GM23338 (cell line): ENCODE data around the gene GP2. TPM values are rescaled to one million over a fixed set of nuclear protein-coding genes. Genes with fewer than 3 reads are reported as not detected.

Source experiments
- ATAC-seq: fragments of 200-7000 bp; cut with Tn5 transposase; 3 replicates; pipeline ENCODE4 v1.9.1; 2020
- DNase-seq: peaks from one replicate; pipeline ENCODE4 v3.0.0-alpha.2; 2015; ENCODE audit warnings: low spot score
- H2AFZ ChIP-seq: fragments of 200-600 bp; sonication (generic); 2 replicates; pipeline ENCODE4 v1.8.0; 2016; ENCODE audit warnings: antibody characterized with exemption, mild to moderate bottlenecking, moderate library complexity
- H3F3A ChIP-seq: fragments of 200-600 bp; sonication (generic); replicated peaks from 2 replicates; pipeline ENCODE4 v1.8.0; 2017; ENCODE audit warnings: antibody characterized with exemption, mixed run types, low read depth
- H3K27ac ChIP-seq: fragments of 200-600 bp; sonication (generic); 2 replicates; pipeline ENCODE4 v1.6.1; 2016; ENCODE audit warnings: low read depth
- H3K27me3 ChIP-seq: fragments of 200-600 bp; sonication (generic); 2 replicates; pipeline ENCODE4 v1.8.0; 2016; ENCODE audit warnings: mild to moderate bottlenecking, mixed run types, moderate library complexity; ENCODE audit not compliant: insufficient read depth
- H3K36me3 ChIP-seq: fragments of 200-600 bp; sonication (generic); 2 replicates; pipeline ENCODE4 v1.8.0; 2016; ENCODE audit warnings: mild to moderate bottlenecking; ENCODE audit not compliant: insufficient read depth
- H3K4me1 ChIP-seq: fragments of 200-600 bp; sonication (generic); 2 replicates; pipeline ENCODE4 v1.8.0; 2016; ENCODE audit warnings: mild to moderate bottlenecking, moderate library complexity; ENCODE audit not compliant: insufficient read depth
- H3K4me2 ChIP-seq: fragments of 200-600 bp; sonication (generic); 2 replicates; pipeline ENCODE4 v1.7.1; 2017; ENCODE audit warnings: mixed run types
- H3K4me3 ChIP-seq: fragments of 200-600 bp; sonication (generic); 2 replicates; pipeline ENCODE4 v1.6.1; 2016; ENCODE audit warnings: mixed run types
- H3K79me2 ChIP-seq: fragments of 200-600 bp; sonication (generic); replicated peaks from 2 replicates; pipeline ENCODE4 v1.8.0; 2017; ENCODE audit warnings: mild to moderate bottlenecking; ENCODE audit not compliant: insufficient read depth
- H3K9me2 ChIP-seq: fragments of 200-600 bp; sonication (generic); 2 replicates; pipeline ENCODE4 v1.8.0; 2017; ENCODE audit not compliant: insufficient read depth
- H4K20me1 ChIP-seq: fragments of 200-600 bp; sonication (generic); replicated peaks from 2 replicates; pipeline ENCODE4 v1.8.0; 2017; ENCODE audit warnings: mild to moderate bottlenecking; ENCODE audit not compliant: insufficient read depth
- H3K27ac Mint-ChIP-seq: 2 replicates; pipeline ENCODE4 v1.8.0; 2020; ENCODE audit warnings: inconsistent platforms, mild to moderate bottlenecking, moderate library complexity, mixed read lengths
- H3K27me3 Mint-ChIP-seq: 3 replicates; pipeline ENCODE4 v1.8.0; 2022; ENCODE audit warnings: low read depth, mild to moderate bottlenecking, moderate library complexity, mixed read lengths, inconsistent platforms; ENCODE audit not compliant: insufficient read depth, poor library complexity
- H3K36me3 Mint-ChIP-seq: 3 replicates; pipeline ENCODE4 v1.8.0; 2021; ENCODE audit warnings: low read depth, mild to moderate bottlenecking, inconsistent platforms, moderate library complexity, mixed read lengths
- H3K4me1 Mint-ChIP-seq: 3 replicates; pipeline ENCODE4 v1.8.0; 2020; ENCODE audit warnings: mild to moderate bottlenecking, inconsistent platforms, mixed read lengths
- H3K4me3 Mint-ChIP-seq: 3 replicates; pipeline ENCODE4 v1.8.0; 2021; ENCODE audit warnings: moderate library complexity, mild to moderate bottlenecking, inconsistent platforms, mixed read lengths
- H3K9me3 Mint-ChIP-seq: 3 replicates; pipeline ENCODE4 v1.8.0; 2020; ENCODE audit warnings: moderate library complexity, mild to moderate bottlenecking, inconsistent platforms, mixed read lengths
- CREB1 ChIP-seq: fragments of 250-450 bp; sonication (Bioruptor Pico); IDR thresholded peaks from 2 replicates; pipeline ENCODE4 v1.5.0; 2020; ENCODE audit warnings: low read depth, mild to moderate bottlenecking, moderate library complexity
- CTCF ChIP-seq, 2 experiments: fragments of 200-600 bp in 1 of 2; sonication (generic) in 1 of 2; conservative IDR thresholded peaks; 2 replicates each; pipeline versions ENCODE4 v1.5.1 to v1.6.1; 2016 to 2017; ENCODE audit warnings: antibody characterized with exemption in 2 of 2, low read depth in 2 of 2, mild to moderate bottlenecking in 2 of 2, moderate library complexity in 1 of 2
- EZH2 ChIP-seq: fragments of 200-600 bp; sonication (generic); IDR thresholded peaks from one replicate; pipeline ENCODE4 v1.8.0; 2017; ENCODE audit warnings: antibody characterized with exemption, mild to moderate bottlenecking, low read depth; ENCODE audit not compliant: unreplicated experiment
- EZH2phosphoT487 ChIP-seq: fragments of 200-600 bp; sonication (generic); IDR thresholded peaks from one replicate; pipeline ENCODE4 v1.8.1; 2018; ENCODE audit warnings: antibody characterized with exemption; ENCODE audit not compliant: unreplicated experiment
- JUNB ChIP-seq: IDR thresholded peaks from one replicate; pipeline ENCODE4 v1.6.1; 2016; ENCODE audit warnings: antibody characterized with exemption; ENCODE audit not compliant: unreplicated experiment
- NANOG ChIP-seq: IDR thresholded peaks from 2 replicates; pipeline ENCODE4 v1.6.1; 2016; ENCODE audit warnings: antibody characterized with exemption, borderline replicate concordance
- REST ChIP-seq: IDR thresholded peaks from one replicate; pipeline ENCODE4 v1.6.1; 2018; ENCODE audit warnings: antibody characterized with exemption; ENCODE audit not compliant: unreplicated experiment
- STAT1 ChIP-seq: IDR thresholded peaks from one replicate; pipeline ENCODE4 v1.6.1; 2016; ENCODE audit warnings: antibody characterized with exemption; ENCODE audit not compliant: unreplicated experiment
- ZNF114 ChIP-seq: fragments of 250-450 bp; sonication (Bioruptor Pico); IDR thresholded peaks from 2 replicates; pipeline ENCODE4 v1.5.0; 2020; ENCODE audit warnings: mild to moderate bottlenecking, moderate library complexity
- ZNF331 ChIP-seq: fragments of 250-450 bp; sonication (Bioruptor Pico); IDR thresholded peaks from 2 replicates; pipeline ENCODE4 v1.5.0; 2020; ENCODE audit warnings: low read depth, mild to moderate bottlenecking, moderate library complexity
- polyA plus RNA-seq: library from polyadenylated mRNA; unstranded; fragments of >200 nt; fragmentation: Nextera tagmentation; extraction: Ambion mirVana; gene quantifications from 2 replicates; pipeline ENCODE4 v1.2.1, GENCODE V29; 2016
- total RNA-seq: library from RNA; depleted of rRNA; stranded (reverse); fragments of >200 nt; shearing (Covaris generic); gene quantifications from 2 replicates; pipeline ENCODE4 v1.2.3, GENCODE V29; 2014
- TF ChIP-seq, protein P1 (sequence below): IDR thresholded peaks from 2 replicates; pipeline ENCODE4 v1.6.1; 2016; ENCODE audit warnings: antibody characterized with exemption

GP2 gene
- total and polyA plus RNA-seq, 2 experiments from 2014 or later, result not detected

DNA sequence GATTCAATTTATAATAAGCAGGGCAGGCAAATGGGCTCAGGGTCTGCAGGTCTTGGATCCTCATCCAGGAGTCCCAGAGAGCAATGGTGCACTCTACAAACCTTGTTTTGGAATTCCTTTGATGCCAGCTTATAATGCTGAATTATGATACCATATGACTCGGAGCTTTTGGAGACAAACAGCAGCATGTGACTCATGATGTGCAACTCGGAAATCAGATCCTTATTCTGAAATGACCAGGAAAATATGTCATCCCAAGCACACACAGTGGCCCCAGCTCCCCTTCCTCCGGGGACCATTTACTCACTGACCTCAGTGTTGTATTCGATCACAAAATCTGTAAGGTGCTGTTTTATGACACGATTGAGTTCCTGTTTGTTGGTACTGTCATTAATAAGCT, 45.4 kb upstream of the GP2 start:
- Histone ChIP-seq H3K4me3 (no peak overlapping the region), H3K27ac (no peak overlapping the region), H4K20me1 (no peaks in the 10 kb centered on the region), H3K4me1 (no peaks in the 10 kb centered on the region), H3K9me2 (no peaks in the 10 kb centered on the region), H2AFZ (no peak overlapping the region), H3K79me2 (no peaks in the 10 kb centered on the region), H3K36me3 (no peaks in the 10 kb centered on the region), H3K4me2 (no peak overlapping the region), H3K27me3 (no peaks in the 10 kb centered on the region), H3F3A (no peaks in the 10 kb centered on the region)
- no peaks in the 10 kb centered on the region for H3K36me3 Mint-ChIP-seq
- no peaks in the 10 kb centered on the region for H3K27me3 Mint-ChIP-seq
- no peaks in the 10 kb centered on the region for H3K4me1 Mint-ChIP-seq
- H3K27ac Mint-ChIP-seq, result no peak overlapping the region
- no peaks in the 10 kb centered on the region; the same call in 2 of the 3 replicates for H3K9me3 Mint-ChIP-seq
- no peak overlapping the region for H3K4me3 Mint-ChIP-seq
- TF ChIP-seq EZH2phosphoT487 (no peak), NANOG (no peak)
- no peak for ATAC-seq
- no peak for DNase-seq

DNA sequence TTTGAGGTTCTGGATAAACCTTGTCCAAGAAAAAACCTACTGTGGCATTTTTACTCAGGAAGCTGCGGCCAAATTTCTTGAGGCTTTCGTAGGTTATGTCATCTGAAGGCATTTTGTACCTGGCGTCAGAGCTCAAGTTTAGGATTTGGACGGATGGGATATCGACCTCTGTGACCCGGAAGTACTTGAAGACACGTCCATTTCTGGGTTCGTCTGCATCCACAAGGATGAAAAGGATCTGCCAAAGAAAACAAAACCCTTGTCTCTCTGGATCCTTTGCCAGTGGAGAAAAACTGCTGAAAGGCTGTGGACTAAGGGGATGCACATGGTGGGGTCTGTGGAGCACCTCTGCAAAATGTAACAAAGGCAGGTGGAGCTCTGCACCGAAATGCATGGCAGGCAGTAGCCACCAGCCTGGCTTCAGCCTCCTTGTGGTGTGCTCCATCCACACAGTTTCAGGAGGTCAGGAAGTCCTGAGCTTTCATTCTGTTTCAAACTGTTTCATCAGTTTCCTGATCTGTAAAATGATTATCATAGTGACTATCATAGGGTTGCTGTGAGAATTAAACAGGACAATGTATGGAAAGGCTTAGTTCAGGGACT, 42.2 kb upstream of the GP2 start:
- no peaks in the 10 kb centered on the region for H3K27me3 Mint-ChIP-seq
- Histone ChIP-seq H3K36me3 (no peaks in the 10 kb centered on the region), H4K20me1 (no peaks in the 10 kb centered on the region), H3K4me2 (no peak overlapping the region), H3K27ac (no peak overlapping the region), H3K27me3 (no peaks in the 10 kb centered on the region), H3K4me1 (no peaks in the 10 kb centered on the region), H2AFZ (0 out of 2 replicates have a peak overlapping the region, but pooled peaks have one; percentile 16), H3K4me3 (no peak overlapping the region), H3K9me2 (no peaks in the 10 kb centered on the region), H3F3A (no peaks in the 10 kb centered on the region), H3K79me2 (no peaks in the 10 kb centered on the region)
- no peak for ATAC-seq
- H3K27ac Mint-ChIP-seq, result no peak overlapping the region
- no peaks in the 10 kb centered on the region; the same call in 2 of the 3 replicates for H3K9me3 Mint-ChIP-seq
- H3K4me1 Mint-ChIP-seq, result no peaks in the 10 kb centered on the region
- no peak overlapping the region for H3K4me3 Mint-ChIP-seq
- no peak for DNase-seq
- TF ChIP-seq REST, result no peak
- TF ChIP-seq JUNB, result no peak
- no peak for TF ChIP-seq EZH2
- TF ChIP-seq NANOG, result no peak
- TF ChIP-seq, protein P1, sequence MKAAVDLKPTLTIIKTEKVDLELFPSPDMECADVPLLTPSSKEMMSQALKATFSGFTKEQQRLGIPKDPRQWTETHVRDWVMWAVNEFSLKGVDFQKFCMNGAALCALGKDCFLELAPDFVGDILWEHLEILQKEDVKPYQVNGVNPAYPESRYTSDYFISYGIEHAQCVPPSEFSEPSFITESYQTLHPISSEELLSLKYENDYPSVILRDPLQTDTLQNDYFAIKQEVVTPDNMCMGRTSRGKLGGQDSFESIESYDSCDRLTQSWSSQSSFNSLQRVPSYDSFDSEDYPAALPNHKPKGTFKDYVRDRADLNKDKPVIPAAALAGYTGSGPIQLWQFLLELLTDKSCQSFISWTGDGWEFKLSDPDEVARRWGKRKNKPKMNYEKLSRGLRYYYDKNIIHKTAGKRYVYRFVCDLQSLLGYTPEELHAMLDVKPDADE, result no peak
- TF ChIP-seq CTCF (conservative IDR thresholded peaks at IDR 0.05; ENCODE audit: low read depth in 2 of 2), result no peak
- no peak for TF ChIP-seq EZH2phosphoT487
- TF ChIP-seq ZNF331 (CRISPR knock-in tag), result no peak
- TF ChIP-seq CREB1 (CRISPR knock-in tag), result no peak
- TF ChIP-seq ZNF114 (CRISPR knock-in tag), result no peak
- no peak for TF ChIP-seq STAT1
- H3K36me3 Mint-ChIP-seq, result no peaks in the 10 kb centered on the region
